Measurements from ENCODE around the gene LIPH.

DNA sequence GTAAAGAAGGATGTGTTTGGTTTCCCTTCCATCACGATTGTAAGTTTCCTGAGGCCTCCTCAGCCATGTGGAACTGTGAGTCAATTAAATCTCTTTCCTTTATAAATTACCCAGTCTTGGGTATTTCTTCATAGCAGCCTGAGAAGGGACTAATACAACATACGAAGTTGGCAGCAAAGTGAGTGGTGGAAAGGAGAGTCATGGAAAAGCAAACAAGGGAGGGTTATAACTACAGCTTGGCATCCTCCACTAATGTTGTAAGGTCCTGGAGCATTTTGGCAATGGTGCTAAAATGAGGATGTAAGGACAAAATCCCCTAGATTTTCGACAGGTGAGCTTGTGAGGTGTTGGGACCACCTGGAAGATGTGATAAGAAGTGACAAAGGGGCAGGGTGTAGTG lies 47.8 kb downstream of the LIPH start:
- TF ChIP-seq, protein P1, sequence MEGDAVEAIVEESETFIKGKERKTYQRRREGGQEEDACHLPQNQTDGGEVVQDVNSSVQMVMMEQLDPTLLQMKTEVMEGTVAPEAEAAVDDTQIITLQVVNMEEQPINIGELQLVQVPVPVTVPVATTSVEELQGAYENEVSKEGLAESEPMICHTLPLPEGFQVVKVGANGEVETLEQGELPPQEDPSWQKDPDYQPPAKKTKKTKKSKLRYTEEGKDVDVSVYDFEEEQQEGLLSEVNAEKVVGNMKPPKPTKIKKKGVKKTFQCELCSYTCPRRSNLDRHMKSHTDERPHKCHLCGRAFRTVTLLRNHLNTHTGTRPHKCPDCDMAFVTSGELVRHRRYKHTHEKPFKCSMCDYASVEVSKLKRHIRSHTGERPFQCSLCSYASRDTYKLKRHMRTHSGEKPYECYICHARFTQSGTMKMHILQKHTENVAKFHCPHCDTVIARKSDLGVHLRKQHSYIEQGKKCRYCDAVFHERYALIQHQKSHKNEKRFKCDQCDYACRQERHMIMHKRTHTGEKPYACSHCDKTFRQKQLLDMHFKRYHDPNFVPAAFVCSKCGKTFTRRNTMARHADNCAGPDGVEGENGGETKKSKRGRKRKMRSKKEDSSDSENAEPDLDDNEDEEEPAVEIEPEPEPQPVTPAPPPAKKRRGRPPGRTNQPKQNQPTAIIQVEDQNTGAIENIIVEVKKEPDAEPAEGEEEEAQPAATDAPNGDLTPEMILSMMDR (conservative IDR thresholded peaks at IDR 0.05; ENCODE audit: low read length), result no peak
- TF ChIP-seq EZH2phosphoT487 (IDR thresholded peaks at IDR 0.05; ENCODE audit: borderline replicate concordance), result no peak
